HepG2 (cell line): ENCODE data around the gene ESPN. TPM values are rescaled to one million over a fixed set of nuclear protein-coding genes. Genes with fewer than 3 reads are reported as not detected.
A peak's percentile ranks its signal among the peaks of the same experiment; 100 is the strongest.

Experiments used
- ARID2 ChIP-seq: sonication (generic); formaldehyde crosslinking; IDR thresholded peaks from 2 replicates; pipeline ENCODE4 v1.8.1; 2022; ENCODE audit warnings: mild to moderate bottlenecking, missing genetic modification reagents, borderline replicate concordance
- ARNT ChIP-seq: fragments of 450-650 bp; IDR thresholded peaks from 2 replicates; pipeline ENCODE4 v1.6.1; 2017
- ATF3 ChIP-seq: sonication (generic); formaldehyde crosslinking; IDR thresholded peaks from 2 replicates; pipeline ENCODE4 v1.4.0; 2020; ENCODE audit warnings: missing genetic modification reagents
- CBX1 ChIP-seq: IDR thresholded peaks from one replicate; pipeline ENCODE4 v1.6.1; 2016; ENCODE audit warnings: antibody characterized with exemption, low read depth
- FOSL2 ChIP-seq: sonication (generic); formaldehyde crosslinking; IDR thresholded peaks from 2 replicates; pipeline ENCODE4 v1.4.0; 2020; ENCODE audit warnings: missing genetic modification reagents
- GABPA ChIP-seq, 2 experiments: IDR thresholded peaks; 2 replicates each; pipeline ENCODE4 v1.6.1; 2011 to 2016; ENCODE audit warnings: low read depth in 2 of 2, low read length in 1 of 2, missing biosample characterization in 1 of 2, missing genetic modification characterization in 1 of 2
- TRAFD1 ChIP-seq: sonication (generic); formaldehyde crosslinking; IDR thresholded peaks from 2 replicates; pipeline ENCODE4 v1.5.1; 2020; ENCODE audit warnings: missing genetic modification reagents, mild to moderate bottlenecking, borderline replicate concordance
- ZFP37 ChIP-seq: sonication (generic); formaldehyde crosslinking; IDR thresholded peaks from 2 replicates; pipeline ENCODE4 v1.4.0; 2020; ENCODE audit warnings: missing genetic modification reagents, borderline replicate concordance
- ZNF30 ChIP-seq: sonication (generic); formaldehyde crosslinking; IDR thresholded peaks from 2 replicates; pipeline ENCODE4 v1.5.0; 2020; ENCODE audit warnings: mild to moderate bottlenecking, missing genetic modification reagents
- ZNF546 ChIP-seq: sonication (generic); formaldehyde crosslinking; conservative IDR thresholded peaks from 2 replicates; pipeline ENCODE4 v1.8.1; 2023; ENCODE audit warnings: mild to moderate bottlenecking, missing genetic modification reagents
- ZNF598 ChIP-seq: sonication (generic); formaldehyde crosslinking; IDR thresholded peaks from 2 replicates; pipeline ENCODE4 v1.5.1; 2020; ENCODE audit warnings: mild to moderate bottlenecking, missing genetic modification reagents, borderline replicate concordance
- polyA plus RNA-seq, 8 experiments: library from polyadenylated mRNA; depleted of rRNA in 3 of 8; stranded (reverse) in 7 of 8; unstranded in 1 of 8; fragments of >200 nt; fragmentation: Illumina TruSeq in 4 of 8; extraction: Trizol in 4 of 8; gene quantifications; 2 replicates each; pipeline versions ENCODE4 v1.2.1 to v1.2.3, GENCODE V29; 2011 to 2016; ENCODE audit warnings: low read depth in 4 of 8, missing spikeins in 1 of 8, mixed read lengths in 1 of 8; ENCODE audit not compliant: insufficient read depth in 1 of 8
- total RNA-seq, 5 experiments: library from RNA; depleted of rRNA; stranded (reverse); fragments of >200 nt; fragmentation: Illumina TruSeq; extraction: Trizol; gene quantifications; 2 replicates each; pipeline ENCODE4 v1.2.3, GENCODE V29; 2016; ENCODE audit warnings: low read depth in 1 of 5
- TF ChIP-seq, protein P1 (sequence below): sonication (generic); formaldehyde crosslinking; IDR thresholded peaks from 2 replicates; pipeline ENCODE4 v1.8.1; 2023; ENCODE audit warnings: mild to moderate bottlenecking, inconsistent platforms, moderate library complexity, missing genetic modification reagents, borderline replicate concordance
- TF ChIP-seq, protein P2 (sequence below): sonication (generic); formaldehyde crosslinking; IDR thresholded peaks from 2 replicates; pipeline ENCODE4 v1.4.0; 2020; ENCODE audit warnings: mild to moderate bottlenecking, missing genetic modification reagents
- TF ChIP-seq, protein P3 (sequence below): sonication (generic); formaldehyde crosslinking; IDR thresholded peaks from 2 replicates; pipeline ENCODE4 v1.5.0; 2020; ENCODE audit warnings: mild to moderate bottlenecking, missing genetic modification reagents
- TF ChIP-seq, protein P4 (sequence below): sonication (generic); formaldehyde crosslinking; IDR thresholded peaks from 2 replicates; pipeline ENCODE4; 2020; ENCODE audit warnings: missing genetic modification reagents, mild to moderate bottlenecking, borderline replicate concordance

Gene ESPN
- total and polyA plus RNA-seq, 2 of the 13 experiments (the other 11 are each of a cell fraction or from before 2014, with no cell fraction given): 48.6 to 54.2 TPM

DNA sequence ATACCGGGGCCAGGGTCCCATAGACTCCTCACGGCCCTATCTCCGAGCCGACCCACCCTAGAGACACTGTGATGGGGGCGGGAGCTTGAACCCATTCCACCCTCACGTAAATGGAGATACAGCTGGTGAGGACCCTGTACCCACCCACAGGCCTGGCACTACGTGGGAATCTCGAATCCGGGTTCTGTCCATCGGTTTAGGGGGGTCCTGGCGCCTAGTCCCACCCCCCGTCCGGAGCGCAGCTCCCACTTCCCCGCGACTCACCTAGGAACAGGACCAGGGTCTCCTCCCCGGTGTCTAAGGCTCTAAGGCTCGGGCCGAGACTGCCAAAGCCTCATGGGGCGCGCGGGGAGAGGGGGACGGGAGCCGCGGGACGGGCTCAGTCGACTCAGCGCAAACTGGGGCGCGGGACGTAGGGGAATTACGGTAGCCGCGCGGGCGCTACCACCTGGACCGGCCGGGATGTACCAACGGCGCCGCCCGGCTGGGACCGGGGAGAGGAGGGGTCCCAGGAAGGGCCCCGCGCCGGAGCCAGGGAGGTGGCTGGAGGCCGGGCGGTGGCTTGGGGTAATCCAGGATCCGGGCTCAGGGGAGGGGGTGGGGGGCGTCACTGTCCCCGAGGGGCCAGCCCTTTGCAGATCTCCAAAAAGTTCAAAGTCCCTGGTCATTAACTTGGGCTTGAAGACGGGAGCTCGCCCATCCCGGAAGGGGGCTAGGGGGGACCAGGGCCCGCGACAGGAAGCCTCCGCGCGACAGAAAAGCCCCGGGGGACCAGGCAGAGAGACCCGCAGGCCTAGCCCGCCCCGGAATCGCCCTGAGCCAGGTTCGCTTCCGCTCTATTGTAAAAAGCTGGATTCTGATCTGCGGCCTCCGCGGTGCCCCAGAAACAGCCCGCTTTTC is 65.9 kb downstream of the ESPN start (continued):
- TF ChIP-seq, protein P1, sequence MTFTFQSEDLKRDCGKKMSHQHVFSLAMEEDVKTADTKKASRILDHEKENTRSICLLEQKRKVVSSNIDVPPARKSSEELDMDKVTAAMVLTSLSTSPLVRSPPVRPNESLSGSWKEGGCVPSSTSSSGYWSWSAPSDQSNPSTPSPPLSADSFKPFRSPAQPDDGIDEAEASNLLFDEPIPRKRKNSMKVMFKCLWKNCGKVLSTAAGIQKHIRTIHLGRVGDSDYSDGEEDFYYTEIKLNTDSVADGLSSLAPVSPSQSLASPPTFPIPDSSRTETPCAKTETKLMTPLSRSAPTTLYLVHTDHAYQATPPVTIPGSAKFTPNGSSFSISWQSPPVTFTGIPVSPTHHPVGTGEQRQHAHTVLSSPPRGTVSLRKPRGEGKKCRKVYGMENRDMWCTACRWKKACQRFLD: no peak; the same call in 1 of the 2 replicates
- peak; percentile 44 for TF ChIP-seq GABPA (IDR thresholded peaks at IDR 0.05; ENCODE audit: low read depth, low read length)
- peak; percentile 65; the same call in 1 of the 2 replicates for TF ChIP-seq GABPA (CRISPR knock-in tag; IDR thresholded peaks at IDR 0.05; ENCODE audit: low read depth)
- peak; percentile 17; the same call in 1 of the 2 replicates for TF ChIP-seq FOSL2 (CRISPR knock-in tag)
- no peak for TF ChIP-seq TRAFD1 (CRISPR knock-in tag)
- TF ChIP-seq, protein P2, sequence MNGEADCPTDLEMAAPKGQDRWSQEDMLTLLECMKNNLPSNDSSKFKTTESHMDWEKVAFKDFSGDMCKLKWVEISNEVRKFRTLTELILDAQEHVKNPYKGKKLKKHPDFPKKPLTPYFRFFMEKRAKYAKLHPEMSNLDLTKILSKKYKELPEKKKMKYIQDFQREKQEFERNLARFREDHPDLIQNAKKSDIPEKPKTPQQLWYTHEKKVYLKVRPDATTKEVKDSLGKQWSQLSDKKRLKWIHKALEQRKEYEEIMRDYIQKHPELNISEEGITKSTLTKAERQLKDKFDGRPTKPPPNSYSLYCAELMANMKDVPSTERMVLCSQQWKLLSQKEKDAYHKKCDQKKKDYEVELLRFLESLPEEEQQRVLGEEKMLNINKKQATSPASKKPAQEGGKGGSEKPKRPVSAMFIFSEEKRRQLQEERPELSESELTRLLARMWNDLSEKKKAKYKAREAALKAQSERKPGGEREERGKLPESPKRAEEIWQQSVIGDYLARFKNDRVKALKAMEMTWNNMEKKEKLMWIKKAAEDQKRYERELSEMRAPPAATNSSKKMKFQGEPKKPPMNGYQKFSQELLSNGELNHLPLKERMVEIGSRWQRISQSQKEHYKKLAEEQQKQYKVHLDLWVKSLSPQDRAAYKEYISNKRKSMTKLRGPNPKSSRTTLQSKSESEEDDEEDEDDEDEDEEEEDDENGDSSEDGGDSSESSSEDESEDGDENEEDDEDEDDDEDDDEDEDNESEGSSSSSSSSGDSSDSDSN (CRISPR knock-in tag): peak; percentile 86
- peak; percentile 54; the same call in 1 of the 2 replicates for TF ChIP-seq ZNF546 (CRISPR knock-in tag)
- no peak for TF ChIP-seq ZNF598
- no peak for TF ChIP-seq ARNT
- TF ChIP-seq ZNF30 (CRISPR knock-in tag): no peak
- no peak for TF ChIP-seq ATF3 (CRISPR knock-in tag)
- TF ChIP-seq ZFP37 (CRISPR knock-in tag): no peak
- TF ChIP-seq CBX1: no peak
- TF ChIP-seq, protein P3, sequence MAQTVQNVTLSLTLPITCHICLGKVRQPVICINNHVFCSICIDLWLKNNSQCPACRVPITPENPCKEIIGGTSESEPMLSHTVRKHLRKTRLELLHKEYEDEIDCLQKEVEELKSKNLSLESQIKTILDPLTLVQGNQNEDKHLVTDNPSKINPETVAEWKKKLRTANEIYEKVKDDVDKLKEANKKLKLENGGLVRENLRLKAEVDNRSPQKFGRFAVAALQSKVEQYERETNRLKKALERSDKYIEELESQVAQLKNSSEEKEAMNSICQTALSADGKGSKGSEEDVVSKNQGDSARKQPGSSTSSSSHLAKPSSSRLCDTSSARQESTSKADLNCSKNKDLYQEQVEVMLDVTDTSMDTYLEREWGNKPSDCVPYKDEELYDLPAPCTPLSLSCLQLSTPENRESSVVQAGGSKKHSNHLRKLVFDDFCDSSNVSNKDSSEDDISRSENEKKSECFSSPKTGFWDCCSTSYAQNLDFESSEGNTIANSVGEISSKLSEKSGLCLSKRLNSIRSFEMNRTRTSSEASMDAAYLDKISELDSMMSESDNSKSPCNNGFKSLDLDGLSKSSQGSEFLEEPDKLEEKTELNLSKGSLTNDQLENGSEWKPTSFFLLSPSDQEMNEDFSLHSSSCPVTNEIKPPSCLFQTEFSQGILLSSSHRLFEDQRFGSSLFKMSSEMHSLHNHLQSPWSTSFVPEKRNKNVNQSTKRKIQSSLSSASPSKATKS (CRISPR knock-in tag): no peak
- TF ChIP-seq ARID2: peak; percentile 80
- TF ChIP-seq, protein P4, sequence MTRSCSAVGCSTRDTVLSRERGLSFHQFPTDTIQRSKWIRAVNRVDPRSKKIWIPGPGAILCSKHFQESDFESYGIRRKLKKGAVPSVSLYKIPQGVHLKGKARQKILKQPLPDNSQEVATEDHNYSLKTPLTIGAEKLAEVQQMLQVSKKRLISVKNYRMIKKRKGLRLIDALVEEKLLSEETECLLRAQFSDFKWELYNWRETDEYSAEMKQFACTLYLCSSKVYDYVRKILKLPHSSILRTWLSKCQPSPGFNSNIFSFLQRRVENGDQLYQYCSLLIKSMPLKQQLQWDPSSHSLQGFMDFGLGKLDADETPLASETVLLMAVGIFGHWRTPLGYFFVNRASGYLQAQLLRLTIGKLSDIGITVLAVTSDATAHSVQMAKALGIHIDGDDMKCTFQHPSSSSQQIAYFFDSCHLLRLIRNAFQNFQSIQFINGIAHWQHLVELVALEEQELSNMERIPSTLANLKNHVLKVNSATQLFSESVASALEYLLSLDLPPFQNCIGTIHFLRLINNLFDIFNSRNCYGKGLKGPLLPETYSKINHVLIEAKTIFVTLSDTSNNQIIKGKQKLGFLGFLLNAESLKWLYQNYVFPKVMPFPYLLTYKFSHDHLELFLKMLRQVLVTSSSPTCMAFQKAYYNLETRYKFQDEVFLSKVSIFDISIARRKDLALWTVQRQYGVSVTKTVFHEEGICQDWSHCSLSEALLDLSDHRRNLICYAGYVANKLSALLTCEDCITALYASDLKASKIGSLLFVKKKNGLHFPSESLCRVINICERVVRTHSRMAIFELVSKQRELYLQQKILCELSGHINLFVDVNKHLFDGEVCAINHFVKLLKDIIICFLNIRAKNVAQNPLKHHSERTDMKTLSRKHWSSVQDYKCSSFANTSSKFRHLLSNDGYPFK: peak; percentile 42; the same call in 1 of the 2 replicates
